Hepatocyte (in vitro differentiated cells): ENCODE measurements around the gene FAAH2. TPM values are rescaled to one million over a fixed set of nuclear protein-coding genes. Genes with fewer than 3 reads are reported as not detected.
"Not testable (repeated sequence)": the region's sequence is repeated elsewhere in the genome, so short reads cannot be mapped to it uniquely, and the experiment has no call there.

Experiments used
- DNase-seq: peaks from one replicate; pipeline ENCODE4 v3.0.0-alpha.2; 2016; ENCODE audit warnings: low spot score
- H2AFZ ChIP-seq: fragments of 200-600 bp; sonication (generic); 2 replicates; pipeline ENCODE4 v1.6.0; 2016; ENCODE audit warnings: antibody characterized with exemption, mild to moderate bottlenecking
- H3K27ac ChIP-seq: fragments of 200-600 bp; sonication (generic); 2 replicates; pipeline ENCODE4 v1.5.1; 2016; ENCODE audit warnings: mild to moderate bottlenecking
- H3K27me3 ChIP-seq: fragments of 200-600 bp; sonication (generic); 2 replicates; pipeline ENCODE4 v1.6.1; 2016
- H3K36me3 ChIP-seq: fragments of 200-600 bp; sonication (generic); replicated peaks from 2 replicates; pipeline ENCODE4 v1.5.1; 2016; ENCODE audit warnings: low read depth; ENCODE audit not compliant: insufficient read depth
- H3K4me1 ChIP-seq: fragments of 200-600 bp; sonication (generic); 2 replicates; pipeline ENCODE4 v1.5.1; 2016; ENCODE audit warnings: mild to moderate bottlenecking, moderate library complexity; ENCODE audit not compliant: insufficient read depth
- H3K4me2 ChIP-seq: fragments of 200-600 bp; sonication (generic); 2 replicates; pipeline ENCODE4 v1.6.0; 2016
- H3K4me3 ChIP-seq: fragments of 200-600 bp; sonication (generic); 2 replicates; pipeline ENCODE4 v1.5.1; 2016; ENCODE audit warnings: mild to moderate bottlenecking
- H3K79me2 ChIP-seq: fragments of 200-600 bp; sonication (generic); 2 replicates; pipeline ENCODE4 v1.6.0; 2017; ENCODE audit warnings: mild to moderate bottlenecking
- H3K9me2 ChIP-seq: fragments of 200-600 bp; sonication (generic); replicated peaks from 2 replicates; pipeline ENCODE4 v1.6.0; 2017; ENCODE audit warnings: mild to moderate bottlenecking; ENCODE audit not compliant: insufficient read depth
- H3K9me3 ChIP-seq: fragments of 200-600 bp; sonication (generic); 2 replicates; pipeline ENCODE4 v1.5.1; 2016; ENCODE audit warnings: low read depth, mild to moderate bottlenecking
- H4K20me1 ChIP-seq: fragments of 200-600 bp; sonication (generic); 2 replicates; pipeline ENCODE4 v1.6.0; 2016; ENCODE audit warnings: mild to moderate bottlenecking; ENCODE audit not compliant: insufficient read depth, poor library complexity, severe bottlenecking
- EZH2 ChIP-seq: fragments of 200-600 bp; sonication (generic); IDR thresholded peaks from 2 replicates; pipeline ENCODE4 v1.6.1; 2016; ENCODE audit warnings: antibody characterized with exemption, mild to moderate bottlenecking, borderline replicate concordance
- EZH2phosphoT487 ChIP-seq: fragments of 200-600 bp; sonication (generic); IDR thresholded peaks from one replicate; pipeline ENCODE4 v1.6.1; 2018; ENCODE audit warnings: antibody characterized with exemption, mild to moderate bottlenecking, low read depth, moderate library complexity; ENCODE audit not compliant: unreplicated experiment, severe bottlenecking
- WGBS: methylation state at CpG from one replicate; pipeline ENCODE4 v1.1.6; 2016; ENCODE audit warnings: low lambda C conversion rate; ENCODE audit errors: missing lambda C conversion rate; 5-methylcytosine and 5-hydroxymethylcytosine counted together
- polyA plus RNA-seq: library from polyadenylated mRNA; unstranded; fragments of >200 nt; fragmentation: Nextera tagmentation; extraction: Ambion mirVana; gene quantifications from 2 replicates; pipeline ENCODE4 v1.2.1, GENCODE V29; 2016
- total RNA-seq: library from RNA; depleted of rRNA; stranded (reverse); fragments of >200 nt; gene quantifications from 2 replicates; pipeline ENCODE4 v1.2.3, GENCODE V29; 2014
- TF ChIP-seq, protein P1 (sequence below): fragments of 200-600 bp; sonication (generic); IDR thresholded peaks from 2 replicates; pipeline ENCODE4 v1.5.1; 2016; ENCODE audit warnings: antibody characterized with exemption, mild to moderate bottlenecking; ENCODE audit not compliant: poor library complexity

Gene FAAH2
- total and polyA plus RNA-seq, 2 experiments from 2014 or later, result 7.5 to 10.1 TPM

DNA sequence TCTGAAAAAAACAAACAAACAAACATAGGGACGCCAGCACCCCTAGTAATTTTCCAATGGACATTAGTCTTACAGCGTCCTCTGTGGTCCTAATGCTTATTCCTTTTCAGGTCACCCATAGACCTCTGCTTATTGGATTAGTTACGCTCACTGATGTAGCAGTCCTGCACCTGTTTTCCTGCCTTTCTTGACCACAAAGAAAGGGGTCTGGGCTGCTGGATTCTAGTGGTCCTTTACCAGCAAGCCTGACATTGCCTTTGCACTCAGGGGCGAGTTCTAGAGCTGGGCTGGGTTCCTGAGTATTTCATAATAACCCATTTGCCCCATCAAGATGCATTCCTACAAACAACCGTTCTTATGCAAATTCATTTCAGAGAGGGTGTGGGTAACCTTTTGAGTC is 116.7 kb downstream of the FAAH2 start:
- H3K9me2 ChIP-seq, H3K4me3 ChIP-seq: not testable (repeated sequence)
- 76% methylated on average over 5 of the region's 5 CpGs for WGBS

DNA sequence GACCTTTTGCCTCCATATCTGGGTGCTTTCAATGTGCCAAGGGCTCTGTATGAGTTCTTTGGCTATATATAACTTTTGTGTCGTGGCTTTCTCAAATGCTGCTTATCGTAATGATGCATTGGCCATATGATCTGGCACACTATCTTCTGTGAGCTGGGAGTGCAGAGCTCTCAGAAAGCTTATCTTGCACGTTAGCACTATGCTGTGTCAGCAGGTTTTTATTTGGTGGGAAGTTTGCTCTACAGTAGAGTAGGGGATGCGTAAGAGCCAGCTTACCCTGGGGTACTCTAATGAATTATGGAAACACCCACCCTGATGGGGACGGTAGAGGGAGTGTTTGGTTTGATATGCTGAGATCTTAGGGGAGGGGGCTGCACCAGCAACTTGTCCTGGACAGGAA is 119.6 kb downstream of the FAAH2 start:
- Histone ChIP-seq H3K79me2 (no peaks in the 10 kb centered on the region), H3K36me3 (no peaks in the 10 kb centered on the region)
- WGBS, result 71% methylated on average over 5 of the region's 5 CpGs

More for the DNA sequence above, 116.7 kb downstream of the FAAH2 start:
- not testable (repeated sequence) for H3K4me2 ChIP-seq, H3K9me3 ChIP-seq, H3K4me1 ChIP-seq, H2AFZ ChIP-seq, H3K79me2 ChIP-seq, H4K20me1 ChIP-seq, H3K36me3 ChIP-seq, H3K27ac ChIP-seq, DNase-seq, H3K27me3 ChIP-seq

DNA sequence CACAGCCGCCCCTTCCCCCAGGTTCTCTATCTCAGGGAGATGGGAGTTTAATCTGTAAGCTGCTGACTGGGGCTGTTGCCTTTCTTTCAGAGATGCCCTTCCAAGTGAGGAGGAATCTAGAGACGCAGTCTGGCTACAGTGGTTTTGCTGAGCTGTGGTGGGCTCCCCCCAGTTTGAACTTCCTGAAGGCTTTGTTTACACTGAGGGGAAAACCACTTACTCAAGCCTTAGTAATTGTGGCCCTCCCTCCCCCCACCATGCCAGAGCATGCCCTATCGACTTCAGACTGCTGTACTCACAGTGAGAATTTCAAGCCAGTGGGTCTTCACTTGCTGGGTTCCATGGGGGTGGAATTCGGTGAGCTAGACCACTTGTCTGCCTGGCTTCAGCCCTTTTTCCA is 131.3 kb downstream of the FAAH2 start:
- no peak overlapping the region for H2AFZ ChIP-seq
- no peaks in the 10 kb centered on the region for H3K9me3 ChIP-seq
- H3K4me2 ChIP-seq, result no peak overlapping the region
- no peaks in the 10 kb centered on the region for H4K20me1 ChIP-seq
- H3K4me3 ChIP-seq, result no peak overlapping the region
- H3K9me2 ChIP-seq, result no peaks in the 10 kb centered on the region
- no peak for DNase-seq
- H3K4me1 ChIP-seq, result no peaks in the 10 kb centered on the region
- TF ChIP-seq EZH2phosphoT487 (no peak), EZH2 (no peak)
- TF ChIP-seq, protein P1, sequence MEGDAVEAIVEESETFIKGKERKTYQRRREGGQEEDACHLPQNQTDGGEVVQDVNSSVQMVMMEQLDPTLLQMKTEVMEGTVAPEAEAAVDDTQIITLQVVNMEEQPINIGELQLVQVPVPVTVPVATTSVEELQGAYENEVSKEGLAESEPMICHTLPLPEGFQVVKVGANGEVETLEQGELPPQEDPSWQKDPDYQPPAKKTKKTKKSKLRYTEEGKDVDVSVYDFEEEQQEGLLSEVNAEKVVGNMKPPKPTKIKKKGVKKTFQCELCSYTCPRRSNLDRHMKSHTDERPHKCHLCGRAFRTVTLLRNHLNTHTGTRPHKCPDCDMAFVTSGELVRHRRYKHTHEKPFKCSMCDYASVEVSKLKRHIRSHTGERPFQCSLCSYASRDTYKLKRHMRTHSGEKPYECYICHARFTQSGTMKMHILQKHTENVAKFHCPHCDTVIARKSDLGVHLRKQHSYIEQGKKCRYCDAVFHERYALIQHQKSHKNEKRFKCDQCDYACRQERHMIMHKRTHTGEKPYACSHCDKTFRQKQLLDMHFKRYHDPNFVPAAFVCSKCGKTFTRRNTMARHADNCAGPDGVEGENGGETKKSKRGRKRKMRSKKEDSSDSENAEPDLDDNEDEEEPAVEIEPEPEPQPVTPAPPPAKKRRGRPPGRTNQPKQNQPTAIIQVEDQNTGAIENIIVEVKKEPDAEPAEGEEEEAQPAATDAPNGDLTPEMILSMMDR, result no peak
- no peaks in the 10 kb centered on the region for H3K79me2 ChIP-seq
- no peaks in the 10 kb centered on the region for H3K27me3 ChIP-seq
- H3K27ac ChIP-seq, result no peak overlapping the region
- no peaks in the 10 kb centered on the region for H3K36me3 ChIP-seq
- WGBS, result 59% methylated on average over 4 of the region's 4 CpGs

More for the DNA sequence above, 119.6 kb downstream of the FAAH2 start:
- no peaks in the 10 kb centered on the region for H3K4me1 ChIP-seq
- H3K4me2 ChIP-seq, result no peak overlapping the region
- no peaks in the 10 kb centered on the region for H3K9me3 ChIP-seq
- no peak overlapping the region for H2AFZ ChIP-seq
- no peak overlapping the region for H3K27ac ChIP-seq
- no peaks in the 10 kb centered on the region for H3K9me2 ChIP-seq
- no peak overlapping the region for H3K4me3 ChIP-seq
- no peaks in the 10 kb centered on the region for H4K20me1 ChIP-seq
- no peaks in the 10 kb centered on the region for H3K27me3 ChIP-seq
- no peak for DNase-seq
- TF ChIP-seq, protein P1, result no peak
- no peak for TF ChIP-seq EZH2
- no peak for TF ChIP-seq EZH2phosphoT487

DNA sequence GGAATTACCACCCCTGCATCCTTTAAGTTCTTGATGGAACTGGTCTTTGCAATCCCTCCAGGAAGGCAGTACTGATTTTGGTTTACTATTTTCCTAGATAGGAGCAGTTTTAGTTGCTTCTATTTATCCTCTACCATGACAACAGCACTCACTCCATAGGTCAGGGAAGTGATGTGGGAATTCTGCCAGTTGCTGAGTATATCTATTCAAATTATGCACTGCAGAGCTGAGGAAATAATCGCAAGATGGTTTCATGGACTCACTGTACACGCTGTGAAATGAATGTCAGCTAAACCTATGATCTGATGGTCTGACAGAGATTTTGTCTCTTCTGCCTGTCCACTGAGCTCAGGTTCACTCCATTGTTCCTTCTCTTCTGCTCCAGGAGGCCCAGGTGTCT is 135.8 kb downstream of the FAAH2 start:
- H3K36me3 ChIP-seq, result no peaks in the 10 kb centered on the region
- H3K4me2 ChIP-seq, result no peak overlapping the region
- H3K9me2 ChIP-seq, result no peaks in the 10 kb centered on the region
- no peak for DNase-seq
- no peak overlapping the region for H3K27ac ChIP-seq
- H3K9me3 ChIP-seq, result no peaks in the 10 kb centered on the region
- WGBS, result 100% methylated on average over 2 of the region's 2 CpGs
- H4K20me1 ChIP-seq, result no peaks in the 10 kb centered on the region
- H3K4me1 ChIP-seq, result no peaks in the 10 kb centered on the region
- TF ChIP-seq EZH2 (no peak), EZH2phosphoT487 (no peak)
- TF ChIP-seq, protein P1, result no peak
- H3K4me3 ChIP-seq, result no peak overlapping the region
- H3K79me2 ChIP-seq, result no peaks in the 10 kb centered on the region
- no peaks in the 10 kb centered on the region for H3K27me3 ChIP-seq
- no peak overlapping the region for H2AFZ ChIP-seq
